K562 (cell line): ENCODE measurements around the gene CHSY1. TPM values are rescaled to one million over a fixed set of nuclear protein-coding genes. Genes with fewer than 3 reads are reported as not detected.
A peak's percentile ranks its signal among the peaks of the same experiment; 100 is the strongest.

Experiments used
- ATF7 ChIP-seq: fragments of 450-650 bp; IDR thresholded peaks from 2 replicates; pipeline ENCODE4 v1.7.1; 2014; ENCODE audit warnings: mild to moderate bottlenecking, moderate library complexity
- BHLHE40 ChIP-seq: IDR thresholded peaks from 2 replicates; pipeline ENCODE4 v1.6.1; 2011; ENCODE audit warnings: low read length, improper control_type of control experiment
- MCM5 ChIP-seq: fragments of 450-650 bp; IDR thresholded peaks from 2 replicates; pipeline ENCODE4 v1.6.1; 2016; ENCODE audit warnings: low read depth
- MXI1 ChIP-seq: IDR thresholded peaks from 2 replicates; pipeline ENCODE4 v1.6.1; 2011; ENCODE audit warnings: low read depth, mild to moderate bottlenecking, improper control_type of control experiment, low read length
- NR2C2 ChIP-seq, 2 experiments: fragments of 200-800 bp in 1 of 2; sonication (Bioruptor generic) in 1 of 2; sonication (generic) in 1 of 2; formaldehyde crosslinking in 1 of 2; IDR thresholded peaks; 2 replicates each; pipeline versions ENCODE4 v1.6.1 to v1.8.0; 2016 to 2022; ENCODE audit warnings: mild to moderate bottlenecking in 1 of 2, missing compliant biosample characterization in 1 of 2, missing genetic modification characterization in 1 of 2, missing genetic modification reagents in 1 of 2
- ZSCAN32 ChIP-seq: fragments of 450-650 bp; formaldehyde crosslinking; IDR thresholded peaks from 2 replicates; pipeline ENCODE4 v1.4.0; 2020; ENCODE audit warnings: mild to moderate bottlenecking, moderate library complexity
- polyA plus RNA-seq, 8 experiments: library from polyadenylated mRNA; depleted of rRNA in 4 of 8; stranded (reverse) in 5 of 8; unstranded in 3 of 8; fragments of >200 nt; fragmentation: Nextera tagmentation in 2 of 8; fragmentation: Illumina TruSeq in 1 of 8; extraction: Ambion mirVana in 2 of 8; extraction: Trizol in 1 of 8; gene quantifications; 2 replicates each; pipeline versions ENCODE4 v1.2.1 to v1.2.3, GENCODE V29; 2011 to 2014; ENCODE audit warnings: inconsistent platforms in 1 of 8, missing spikeins in 1 of 8
- total RNA-seq, 7 experiments: library from RNA; depleted of rRNA in 6 of 7; stranded (reverse); fragments of >200 nt in 6 of 7; fragmentation: Illumina TruSeq in 2 of 7; extraction: Trizol in 2 of 7; gene quantifications; 2 replicates each; pipeline versions ENCODE4 v1.2.1 to v1.2.3, GENCODE V29; 2011 to 2021; ENCODE audit warnings: low replicate concordance in 1 of 7
- TF ChIP-seq, protein P1 (sequence below): fragments of 450-650 bp; IDR thresholded peaks from 2 replicates; pipeline ENCODE4 v1.6.1; 2016; ENCODE audit warnings: mild to moderate bottlenecking, moderate library complexity
- TF ChIP-seq, protein P2 (sequence below), 3 experiments: fragments of 200-800 bp in 1 of 3; fragments of 250-450 bp in 1 of 3; fragments of 450-650 bp in 1 of 3; sonication (Bioruptor Pico) in 1 of 3; sonication (Bioruptor generic) in 1 of 3; formaldehyde crosslinking in 1 of 3; IDR thresholded peaks; 2 replicates each; pipeline versions ENCODE4 v1.6.1 to v1.8.0; 2016 to 2022; ENCODE audit warnings: mild to moderate bottlenecking in 2 of 3, missing genetic modification characterization in 2 of 3, missing compliant biosample characterization in 1 of 3, moderate library complexity in 1 of 3

The CHSY1 gene
- total and polyA plus RNA-seq, 9 of the 15 experiments (the other 6 are each of a cell fraction or from before 2014, with no cell fraction given): 7.0 to 16.4 (median 13.4) TPM

DNA sequence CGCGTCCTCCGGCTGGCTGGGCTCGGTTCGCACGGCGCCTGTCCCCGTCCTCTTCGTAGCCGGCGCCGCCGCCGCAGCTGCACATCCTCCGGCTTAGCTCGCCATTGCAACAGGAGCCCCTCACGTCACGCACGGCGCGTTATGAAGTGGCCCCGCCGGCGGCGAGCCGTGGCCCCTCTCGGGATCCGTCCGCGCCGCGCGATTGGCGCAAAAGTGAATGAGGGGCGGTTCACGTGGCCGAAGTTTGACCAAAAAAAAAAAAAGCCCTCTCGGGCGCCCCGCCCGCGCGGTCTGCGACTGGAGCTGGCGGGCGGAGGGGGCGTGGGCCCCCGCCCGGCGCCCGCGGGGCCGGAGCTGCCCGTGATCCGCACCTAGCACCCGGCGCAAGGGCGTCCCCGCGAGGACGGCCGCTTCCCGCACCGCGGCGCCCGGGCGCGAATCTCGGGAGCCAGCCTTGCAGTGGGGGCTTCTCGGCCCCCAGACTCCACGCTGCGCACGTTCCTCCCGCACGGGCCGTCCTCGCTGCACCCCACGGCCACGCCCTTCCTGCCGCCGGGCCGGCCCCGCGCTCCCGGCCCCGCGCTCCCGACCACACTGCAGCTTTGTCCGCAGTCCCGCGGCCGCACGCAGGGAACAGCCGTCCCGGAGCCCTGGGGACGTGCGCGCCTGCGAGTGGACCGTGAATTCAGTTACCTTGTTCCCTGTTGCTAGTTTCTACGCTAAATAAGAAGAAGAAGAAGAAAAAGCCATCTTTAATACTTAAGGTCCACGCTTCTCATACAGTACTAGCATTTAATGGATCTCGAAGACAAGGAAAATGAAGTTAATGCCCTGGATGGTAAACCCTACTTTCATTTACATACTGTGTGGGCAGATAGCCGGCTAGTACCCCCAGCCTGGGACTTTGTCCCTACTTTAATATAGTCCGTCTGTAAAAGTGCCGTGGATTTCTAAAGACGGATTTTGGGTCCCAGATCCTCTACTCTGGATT is at the start of gene CHSY1 (continued):
- TF ChIP-seq, protein P1, sequence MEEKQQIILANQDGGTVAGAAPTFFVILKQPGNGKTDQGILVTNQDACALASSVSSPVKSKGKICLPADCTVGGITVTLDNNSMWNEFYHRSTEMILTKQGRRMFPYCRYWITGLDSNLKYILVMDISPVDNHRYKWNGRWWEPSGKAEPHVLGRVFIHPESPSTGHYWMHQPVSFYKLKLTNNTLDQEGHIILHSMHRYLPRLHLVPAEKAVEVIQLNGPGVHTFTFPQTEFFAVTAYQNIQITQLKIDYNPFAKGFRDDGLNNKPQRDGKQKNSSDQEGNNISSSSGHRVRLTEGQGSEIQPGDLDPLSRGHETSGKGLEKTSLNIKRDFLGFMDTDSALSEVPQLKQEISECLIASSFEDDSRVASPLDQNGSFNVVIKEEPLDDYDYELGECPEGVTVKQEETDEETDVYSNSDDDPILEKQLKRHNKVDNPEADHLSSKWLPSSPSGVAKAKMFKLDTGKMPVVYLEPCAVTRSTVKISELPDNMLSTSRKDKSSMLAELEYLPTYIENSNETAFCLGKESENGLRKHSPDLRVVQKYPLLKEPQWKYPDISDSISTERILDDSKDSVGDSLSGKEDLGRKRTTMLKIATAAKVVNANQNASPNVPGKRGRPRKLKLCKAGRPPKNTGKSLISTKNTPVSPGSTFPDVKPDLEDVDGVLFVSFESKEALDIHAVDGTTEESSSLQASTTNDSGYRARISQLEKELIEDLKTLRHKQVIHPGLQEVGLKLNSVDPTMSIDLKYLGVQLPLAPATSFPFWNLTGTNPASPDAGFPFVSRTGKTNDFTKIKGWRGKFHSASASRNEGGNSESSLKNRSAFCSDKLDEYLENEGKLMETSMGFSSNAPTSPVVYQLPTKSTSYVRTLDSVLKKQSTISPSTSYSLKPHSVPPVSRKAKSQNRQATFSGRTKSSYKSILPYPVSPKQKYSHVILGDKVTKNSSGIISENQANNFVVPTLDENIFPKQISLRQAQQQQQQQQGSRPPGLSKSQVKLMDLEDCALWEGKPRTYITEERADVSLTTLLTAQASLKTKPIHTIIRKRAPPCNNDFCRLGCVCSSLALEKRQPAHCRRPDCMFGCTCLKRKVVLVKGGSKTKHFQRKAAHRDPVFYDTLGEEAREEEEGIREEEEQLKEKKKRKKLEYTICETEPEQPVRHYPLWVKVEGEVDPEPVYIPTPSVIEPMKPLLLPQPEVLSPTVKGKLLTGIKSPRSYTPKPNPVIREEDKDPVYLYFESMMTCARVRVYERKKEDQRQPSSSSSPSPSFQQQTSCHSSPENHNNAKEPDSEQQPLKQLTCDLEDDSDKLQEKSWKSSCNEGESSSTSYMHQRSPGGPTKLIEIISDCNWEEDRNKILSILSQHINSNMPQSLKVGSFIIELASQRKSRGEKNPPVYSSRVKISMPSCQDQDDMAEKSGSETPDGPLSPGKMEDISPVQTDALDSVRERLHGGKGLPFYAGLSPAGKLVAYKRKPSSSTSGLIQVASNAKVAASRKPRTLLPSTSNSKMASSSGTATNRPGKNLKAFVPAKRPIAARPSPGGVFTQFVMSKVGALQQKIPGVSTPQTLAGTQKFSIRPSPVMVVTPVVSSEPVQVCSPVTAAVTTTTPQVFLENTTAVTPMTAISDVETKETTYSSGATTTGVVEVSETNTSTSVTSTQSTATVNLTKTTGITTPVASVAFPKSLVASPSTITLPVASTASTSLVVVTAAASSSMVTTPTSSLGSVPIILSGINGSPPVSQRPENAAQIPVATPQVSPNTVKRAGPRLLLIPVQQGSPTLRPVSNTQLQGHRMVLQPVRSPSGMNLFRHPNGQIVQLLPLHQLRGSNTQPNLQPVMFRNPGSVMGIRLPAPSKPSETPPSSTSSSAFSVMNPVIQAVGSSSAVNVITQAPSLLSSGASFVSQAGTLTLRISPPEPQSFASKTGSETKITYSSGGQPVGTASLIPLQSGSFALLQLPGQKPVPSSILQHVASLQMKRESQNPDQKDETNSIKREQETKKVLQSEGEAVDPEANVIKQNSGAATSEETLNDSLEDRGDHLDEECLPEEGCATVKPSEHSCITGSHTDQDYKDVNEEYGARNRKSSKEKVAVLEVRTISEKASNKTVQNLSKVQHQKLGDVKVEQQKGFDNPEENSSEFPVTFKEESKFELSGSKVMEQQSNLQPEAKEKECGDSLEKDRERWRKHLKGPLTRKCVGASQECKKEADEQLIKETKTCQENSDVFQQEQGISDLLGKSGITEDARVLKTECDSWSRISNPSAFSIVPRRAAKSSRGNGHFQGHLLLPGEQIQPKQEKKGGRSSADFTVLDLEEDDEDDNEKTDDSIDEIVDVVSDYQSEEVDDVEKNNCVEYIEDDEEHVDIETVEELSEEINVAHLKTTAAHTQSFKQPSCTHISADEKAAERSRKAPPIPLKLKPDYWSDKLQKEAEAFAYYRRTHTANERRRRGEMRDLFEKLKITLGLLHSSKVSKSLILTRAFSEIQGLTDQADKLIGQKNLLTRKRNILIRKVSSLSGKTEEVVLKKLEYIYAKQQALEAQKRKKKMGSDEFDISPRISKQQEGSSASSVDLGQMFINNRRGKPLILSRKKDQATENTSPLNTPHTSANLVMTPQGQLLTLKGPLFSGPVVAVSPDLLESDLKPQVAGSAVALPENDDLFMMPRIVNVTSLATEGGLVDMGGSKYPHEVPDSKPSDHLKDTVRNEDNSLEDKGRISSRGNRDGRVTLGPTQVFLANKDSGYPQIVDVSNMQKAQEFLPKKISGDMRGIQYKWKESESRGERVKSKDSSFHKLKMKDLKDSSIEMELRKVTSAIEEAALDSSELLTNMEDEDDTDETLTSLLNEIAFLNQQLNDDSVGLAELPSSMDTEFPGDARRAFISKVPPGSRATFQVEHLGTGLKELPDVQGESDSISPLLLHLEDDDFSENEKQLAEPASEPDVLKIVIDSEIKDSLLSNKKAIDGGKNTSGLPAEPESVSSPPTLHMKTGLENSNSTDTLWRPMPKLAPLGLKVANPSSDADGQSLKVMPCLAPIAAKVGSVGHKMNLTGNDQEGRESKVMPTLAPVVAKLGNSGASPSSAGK: peak; percentile 23; the same call in 1 of the 2 replicates
- TF ChIP-seq BHLHE40 (peak; percentile 62), ZSCAN32 (no peak), MXI1 (peak; percentile 28; the same call in 1 of the 2 replicates), ATF7 (peak; percentile 72), MCM5 (no peak), NR2C2 (CRISPR knock-in tag; IDR thresholded peaks at IDR 0.05) (no peak), NR2C2 (tag; IDR thresholded peaks at IDR 0.05) (no peak)
- TF ChIP-seq, protein P2, sequence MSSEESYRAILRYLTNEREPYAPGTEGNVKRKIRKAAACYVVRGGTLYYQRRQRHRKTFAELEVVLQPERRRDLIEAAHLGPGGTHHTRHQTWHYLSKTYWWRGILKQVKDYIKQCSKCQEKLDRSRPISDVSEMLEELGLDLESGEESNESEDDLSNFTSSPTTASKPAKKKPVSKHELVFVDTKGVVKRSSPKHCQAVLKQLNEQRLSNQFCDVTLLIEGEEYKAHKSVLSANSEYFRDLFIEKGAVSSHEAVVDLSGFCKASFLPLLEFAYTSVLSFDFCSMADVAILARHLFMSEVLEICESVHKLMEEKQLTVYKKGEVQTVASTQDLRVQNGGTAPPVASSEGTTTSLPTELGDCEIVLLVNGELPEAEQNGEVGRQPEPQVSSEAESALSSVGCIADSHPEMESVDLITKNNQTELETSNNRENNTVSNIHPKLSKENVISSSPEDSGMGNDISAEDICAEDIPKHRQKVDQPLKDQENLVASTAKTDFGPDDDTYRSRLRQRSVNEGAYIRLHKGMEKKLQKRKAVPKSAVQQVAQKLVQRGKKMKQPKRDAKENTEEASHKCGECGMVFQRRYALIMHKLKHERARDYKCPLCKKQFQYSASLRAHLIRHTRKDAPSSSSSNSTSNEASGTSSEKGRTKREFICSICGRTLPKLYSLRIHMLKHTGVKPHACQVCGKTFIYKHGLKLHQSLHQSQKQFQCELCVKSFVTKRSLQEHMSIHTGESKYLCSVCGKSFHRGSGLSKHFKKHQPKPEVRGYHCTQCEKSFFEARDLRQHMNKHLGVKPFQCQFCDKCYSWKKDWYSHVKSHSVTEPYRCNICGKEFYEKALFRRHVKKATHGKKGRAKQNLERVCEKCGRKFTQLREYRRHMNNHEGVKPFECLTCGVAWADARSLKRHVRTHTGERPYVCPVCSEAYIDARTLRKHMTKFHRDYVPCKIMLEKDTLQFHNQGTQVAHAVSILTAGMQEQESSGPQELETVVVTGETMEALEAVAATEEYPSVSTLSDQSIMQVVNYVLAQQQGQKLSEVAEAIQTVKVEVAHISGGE (CRISPR knock-in tag; IDR thresholded peaks at IDR 0.05): peak in 1 of 3 experiments; percentile 3; a peak in 1 of 6 replicates
